ENCODE data around the gene OSBPL6. TPM values are rescaled to one million over a fixed set of nuclear protein-coding genes. Genes with fewer than 3 reads are reported as not detected.
"Not testable (repeated sequence)": the region's sequence is repeated elsewhere in the genome, so short reads cannot be mapped to it uniquely, and the experiment has no call there.

The OSBPL6 gene
- total and polyA plus RNA-seq, 10 of the 15 experiments (the other 5 are each of a cell fraction or from before 2014, with no cell fraction given), result 0.01 to 0.08 (median 0.03) TPM; not detected in 5

GRCh38 chr2:178195390-178196166 is 1.3 kb downstream of the OSBPL6 start (continued):
- TF ChIP-seq ELK1 (IDR thresholded peaks at IDR 0.05; ENCODE audit: low read depth, low read length), result no peak
- no peak for TF ChIP-seq IKZF2 (IDR thresholded peaks at IDR 0.05)
- TF ChIP-seq SREBF1 (IDR thresholded peaks at IDR 0.05; ENCODE audit: low read length), result no peak
- no peak for TF ChIP-seq E2F4 (IDR thresholded peaks at IDR 0.05; ENCODE audit: low read depth, low read length)

- Histone ChIP-seq H3K4me2 (ENCODE audit: control insufficient read depth, insufficient read depth) (no peak overlapping the region), H3K27me3 (replicated peaks in 1 of 2; ENCODE audit: control insufficient read depth in 2 of 2, insufficient read depth in 2 of 2, low read length in 1 of 2) (peaks cover 4 to 10% of the 10 kb centered on the region in 2 experiments; a peak in 3 of 4 replicates), H3K79me2 (ENCODE audit: control insufficient read depth, insufficient read depth, low read length) (no peaks in the 10 kb centered on the region), H3K27ac (ENCODE audit: control insufficient read depth, insufficient read depth) (no peak overlapping the region), H2AFZ (ENCODE audit: control insufficient read depth, low read depth, low read length) (no peak overlapping the region), H3K4me3 (no peak overlapping the region), H3K9me3 (replicated peaks; ENCODE audit: control insufficient read depth, insufficient read depth, low read length) (no peaks in the 10 kb centered on the region), H4K20me1 (ENCODE audit: control insufficient read depth, insufficient read depth) (no peaks in the 10 kb centered on the region), H3K4me1 (ENCODE audit: control insufficient read depth, insufficient read depth, low read length) (no peaks in the 10 kb centered on the region), H3K36me3 (ENCODE audit: control insufficient read depth in 2 of 2, insufficient read depth in 2 of 2, low read length in 1 of 2) (no peaks in the 10 kb centered on the region), H3K9ac (ENCODE audit: control insufficient read depth, insufficient read depth, low read length) (no peak overlapping the region)
- POLR2A ChIA-PET, result no interaction called here
- FAIRE-seq (no peak), ATAC-seq (no peak), DNase-seq (ENCODE audit: low read depth, low spot score) (no peak)
- RAD21 ChIA-PET (ENCODE audit: unreplicated experiment), result no interaction called here
- intact Hi-C loops (cut with micrococcal nuclease; ENCODE audit: unreplicated experiment) (no loop called here), in situ Hi-C loops (cut with MboI) (no loop called here)
- 6% methylated on average over 1 of the region's 1 CpG for WGBS (ENCODE audit: insufficient coverage, insufficient replicate concordance, low lambda C conversion rate, missing lambda C conversion rate)
- CTCF ChIA-PET, result no interaction called here
- SMC1A ChIA-PET (ENCODE audit: uncharacterized antibody, unreplicated experiment), result no interaction called here
- no TSS peak for BruUV-seq (replicated peaks)
- TF ChIP-seq RAD51 (IDR thresholded peaks at IDR 0.05) (no peak), CBX3 (IDR thresholded peaks at IDR 0.05; ENCODE audit: borderline replicate concordance, low read depth) (no peak), KLF5 (IDR thresholded peaks at IDR 0.05; ENCODE audit: partially characterized antibody) (no peak), USF1 (IDR thresholded peaks at IDR 0.05; ENCODE audit: borderline replicate concordance, extremely low read length, insufficient read depth, low read depth, low read length) (no peak), CBX5 (IDR thresholded peaks at IDR 0.05; ENCODE audit: low read depth) (no peak), RELA (IDR thresholded peaks at IDR 0.05; ENCODE audit: borderline replicate concordance, partially characterized antibody) (no peak), POU2F2 (IDR thresholded peaks at IDR 0.05; ENCODE audit: borderline replicate concordance, low read depth, low read length) (no peak), JUND (IDR thresholded peaks at IDR 0.05; ENCODE audit: low read depth, low read length) (no peak), SREBF2 (IDR thresholded peaks at IDR 0.05; ENCODE audit: low read length) (no peak), DPF2 (IDR thresholded peaks at IDR 0.05) (no peak), TCF7 (IDR thresholded peaks at IDR 0.05; ENCODE audit: borderline replicate concordance) (no peak)
Measured at GRCh38 chr2:178197791-178198190, 3.5 kb downstream of the OSBPL6 start.

- H3K9ac ChIP-seq (ENCODE audit: control insufficient read depth, insufficient read depth, low read length); H3K4me2 ChIP-seq (ENCODE audit: control insufficient read depth, insufficient read depth); POLR2A ChIA-PET; CTCF ChIA-PET; DNase-seq (ENCODE audit: low read depth, low spot score); RAD21 ChIA-PET (ENCODE audit: unreplicated experiment); FAIRE-seq; H3K4me1 ChIP-seq (ENCODE audit: control insufficient read depth, insufficient read depth, low read length); H3K79me2 ChIP-seq (ENCODE audit: control insufficient read depth, insufficient read depth, low read length); H4K20me1 ChIP-seq (ENCODE audit: control insufficient read depth, insufficient read depth); H3K4me3 ChIP-seq; BruUV-seq (replicated peaks); H2AFZ ChIP-seq (ENCODE audit: control insufficient read depth, low read depth, low read length); H3K27ac ChIP-seq (ENCODE audit: control insufficient read depth, insufficient read depth); SMC1A ChIA-PET (ENCODE audit: uncharacterized antibody, unreplicated experiment); H3K27me3 ChIP-seq (replicated peaks in 1 of 2; ENCODE audit: control insufficient read depth in 2 of 2, insufficient read depth in 2 of 2, low read length in 1 of 2); H3K36me3 ChIP-seq (ENCODE audit: control insufficient read depth in 2 of 2, insufficient read depth in 2 of 2, low read length in 1 of 2); ATAC-seq; intact Hi-C loops (cut with micrococcal nuclease; ENCODE audit: unreplicated experiment); H3K9me3 ChIP-seq (replicated peaks; ENCODE audit: control insufficient read depth, insufficient read depth, low read length); in situ Hi-C loops (cut with MboI): not testable (repeated sequence)
- WGBS (ENCODE audit: insufficient coverage, insufficient replicate concordance, low lambda C conversion rate, missing lambda C conversion rate), result 58% methylated on average over 4 of the region's 4 CpGs
Measured at GRCh38 chr2:178198441-178198840, 4.1 kb downstream of the OSBPL6 start.
